Epithelial cell of esophagus (primary cell): ENCODE measurements around the gene LRMDA.

ENCODE experiments used
- DNase-seq: peaks from one replicate; pipeline ENCODE4 v3.0.0; 2010; ENCODE audit warnings: low read depth
- H3K4me3 ChIP-seq: 2 replicates; pipeline ENCODE4 v1.5.1; 2011; ENCODE audit warnings: mild to moderate bottlenecking, low read length, control low read depth
- CTCF ChIP-seq: IDR thresholded peaks from 2 replicates; pipeline ENCODE4 v1.5.1; 2011; ENCODE audit warnings: low read depth, mild to moderate bottlenecking, low read length, control low read depth, inconsistent platforms; ENCODE audit not compliant: insufficient read depth; ENCODE audit errors: missing control alignments

The LRMDA gene

DNA sequence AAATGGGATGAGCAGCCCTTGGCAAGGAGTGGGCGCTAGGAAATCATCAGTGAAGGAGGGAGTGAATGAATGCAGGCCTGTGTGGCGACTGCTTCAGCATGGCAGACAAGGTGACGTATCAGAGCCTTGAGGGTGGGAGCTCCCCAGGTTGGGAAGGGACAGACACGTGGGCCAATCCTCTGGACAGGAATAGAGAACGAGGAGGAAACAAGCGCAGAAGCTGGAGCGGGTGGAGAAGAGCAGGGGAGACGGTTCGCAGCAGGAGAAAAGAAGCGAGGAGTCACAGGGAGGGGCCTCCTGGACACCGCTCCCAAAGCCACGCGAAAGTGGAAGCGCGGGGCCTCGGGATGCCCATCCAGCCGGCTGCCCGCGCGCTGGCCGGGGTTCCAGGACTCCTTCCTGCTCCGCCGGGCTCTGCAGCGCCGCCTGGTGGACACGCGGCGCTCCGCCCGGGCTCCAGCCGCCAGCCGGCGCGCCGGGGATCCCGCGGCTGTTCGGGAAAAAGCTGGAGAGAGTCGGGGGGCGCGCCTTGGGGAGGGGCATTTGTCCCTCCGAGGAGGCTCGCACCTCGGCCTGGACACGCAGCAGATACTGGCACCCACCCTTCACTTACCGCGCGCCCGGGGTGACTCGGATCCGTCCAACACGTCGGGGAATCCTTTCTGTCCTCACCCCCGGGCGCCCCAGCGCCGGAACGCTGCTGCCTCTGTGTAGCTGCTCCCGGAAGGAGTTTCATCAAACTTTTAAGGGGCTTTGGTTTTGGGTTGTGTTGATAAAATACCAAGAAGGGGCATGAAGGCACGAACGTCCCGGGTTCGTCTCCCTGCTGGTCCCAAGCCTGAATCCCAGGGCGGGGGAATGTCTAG, 36.1 kb upstream of the LRMDA start:
- H3K4me3 ChIP-seq: peak overlapping the region; percentile 96
- TF ChIP-seq CTCF: peak; percentile 37
- peak; percentile 52 for DNase-seq

- TF ChIP-seq CTCF: no peak
- peak overlapping the region; percentile 96 for H3K4me3 ChIP-seq
- DNase-seq: peak; percentile 15
These were observed 35.3 kb upstream of the LRMDA start for GRCh38 chr10:75395932-75396630.

GRCh38 chr10:75396631-75397495, 34.6 kb upstream of the LRMDA start:
- peak overlapping the region; percentile 96 for H3K4me3 ChIP-seq
- DNase-seq: peak; percentile 49
- TF ChIP-seq CTCF: no peak

DNA sequence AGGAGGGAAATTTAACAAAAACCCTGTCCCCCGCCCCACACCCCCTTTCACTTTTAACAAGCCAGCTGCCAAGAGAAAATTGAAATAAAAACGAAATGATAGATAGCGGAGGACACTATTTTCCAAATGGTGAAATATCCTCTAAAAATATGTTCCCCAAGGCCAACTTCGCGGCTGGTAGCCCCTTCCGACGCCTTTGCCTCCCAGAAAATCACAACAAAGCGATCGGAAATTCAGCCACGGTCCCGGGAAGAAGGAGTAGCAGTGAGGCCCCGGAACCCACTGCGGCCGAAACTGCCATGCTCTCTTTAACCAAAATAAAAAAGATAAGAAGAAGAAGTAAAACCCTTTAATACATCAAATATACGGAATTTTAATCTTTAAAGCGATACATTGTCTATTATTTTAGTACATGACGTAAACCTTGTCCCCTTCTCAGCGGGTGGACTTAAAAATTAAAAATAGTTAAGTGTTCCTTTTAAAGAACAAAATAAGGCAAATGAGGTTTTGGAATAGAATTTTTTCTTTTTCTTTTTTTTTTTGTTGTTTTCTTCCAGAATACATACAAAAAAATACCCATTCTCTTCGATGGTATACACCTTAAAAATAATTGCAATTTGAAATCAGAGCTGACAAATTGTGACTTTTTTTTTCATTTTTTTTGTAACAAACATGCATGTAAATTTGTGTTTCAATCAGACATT, 33.8 kb upstream of the LRMDA start:
- no peak for TF ChIP-seq CTCF
- peak overlapping the region; percentile 96 for H3K4me3 ChIP-seq
- DNase-seq: peak; percentile 40

DNA sequence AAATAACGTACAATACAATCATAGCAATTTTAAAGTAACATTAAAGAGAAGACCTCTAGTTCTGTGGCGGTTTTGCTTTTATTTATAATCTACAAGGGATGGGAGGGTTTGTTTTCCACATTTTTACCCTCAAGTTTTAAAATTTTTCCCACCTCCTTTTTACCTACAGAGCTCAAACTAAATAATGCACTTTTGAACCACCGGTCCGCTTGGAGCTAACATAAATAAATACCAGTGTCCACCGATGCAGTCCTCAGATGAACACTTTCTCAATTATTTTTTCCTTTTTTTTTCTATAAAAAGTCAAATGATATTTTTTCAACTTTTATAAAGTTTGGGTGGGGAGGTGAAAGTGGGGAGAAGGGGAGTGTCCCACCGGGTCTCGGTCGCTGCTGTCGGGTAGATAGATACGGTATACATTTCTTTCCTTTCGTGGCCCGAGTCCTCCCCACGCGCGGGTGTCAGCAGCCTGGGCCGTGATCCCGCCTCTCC, 33.2 kb upstream of the LRMDA start:
- H3K4me3 ChIP-seq: peak overlapping the region; percentile 96
- peak; percentile 16 for DNase-seq
- no peak for TF ChIP-seq CTCF
